ENCODE results near the gene PPA1.
A peak's percentile ranks its signal among the peaks of the same experiment; 100 is the strongest.
"Not testable (repeated sequence)": the region's sequence is repeated elsewhere in the genome, so short reads cannot be mapped to it uniquely, and the experiment has no call there.

PPA1 gene

GRCh38 chr10:70253878-70254765 lies 20.9 kb upstream of the PPA1 start:
- DNase-seq: no peak

GRCh38 chr10:70250961-70251680 lies 17.9 kb upstream of the PPA1 start:
- no peak for DNase-seq

GRCh38 chr10:70247360-70247759 lies 14.1 kb upstream of the PPA1 start:
- peak; percentile 0 for DNase-seq

GRCh38 chr10:70241081-70241480 lies 7.9 kb upstream of the PPA1 start:
- no peak for DNase-seq

GRCh38 chr10:70239986-70240385 lies 6.8 kb upstream of the PPA1 start:
- not testable (repeated sequence) for DNase-seq

- not testable (repeated sequence) for DNase-seq
Observed at GRCh38 chr10:70239077-70239976, 6.1 kb upstream of the PPA1 start.

GRCh38 chr10:70237958-70238536 lies 4.8 kb upstream of the PPA1 start:
- not testable (repeated sequence) for DNase-seq

- DNase-seq: no peak
Observed at GRCh38 chr10:70234668-70235447, 1.6 kb upstream of the PPA1 start.

GRCh38 chr10:70233939-70234300 lies 691 bp upstream of the PPA1 start:
- DNase-seq: peak; percentile 25

- DNase-seq: no peak
Observed at GRCh38 chr10:70232859-70233108, 445 bp downstream of the PPA1 start.

- DNase-seq: no peak
Observed at GRCh38 chr10:70232155-70232858, 922 bp downstream of the PPA1 start.

- DNase-seq: no peak
Observed at GRCh38 chr10:70228491-70228890, 4.7 kb downstream of the PPA1 start.

GRCh38 chr10:70227548-70228320 lies 5.5 kb downstream of the PPA1 start:
- no peak for DNase-seq

GRCh38 chr10:70223728-70224127 lies 9.5 kb downstream of the PPA1 start:
- DNase-seq: no peak

- not testable (repeated sequence) for DNase-seq
Observed at GRCh38 chr10:70222811-70223447, 10.3 kb downstream of the PPA1 start.

GRCh38 chr10:70222340-70222794 lies 10.9 kb downstream of the PPA1 start:
- no peak for DNase-seq

- DNase-seq: no peak
Observed at GRCh38 chr10:70221030-70221429, 12.2 kb downstream of the PPA1 start.

GRCh38 chr10:70212879-70213278 lies 20.4 kb downstream of the PPA1 start:
- DNase-seq: no peak

- no peak for DNase-seq
Observed at GRCh38 chr10:70212277-70212676, 21.0 kb downstream of the PPA1 start.

GRCh38 chr10:70206762-70207161 lies 26.5 kb downstream of the PPA1 start:
- DNase-seq: no peak

All from NCI-H1092 treated with DMSO at 0.1 percent for 48 hours (cell line).